ENCODE data around the gene ZW10.
A peak's percentile ranks its signal among the peaks of the same experiment; 100 is the strongest.
"Not testable (repeated sequence)": the region's sequence is repeated elsewhere in the genome, so short reads cannot be mapped to it uniquely, and the experiment has no call there.

Gene ZW10, protein sequence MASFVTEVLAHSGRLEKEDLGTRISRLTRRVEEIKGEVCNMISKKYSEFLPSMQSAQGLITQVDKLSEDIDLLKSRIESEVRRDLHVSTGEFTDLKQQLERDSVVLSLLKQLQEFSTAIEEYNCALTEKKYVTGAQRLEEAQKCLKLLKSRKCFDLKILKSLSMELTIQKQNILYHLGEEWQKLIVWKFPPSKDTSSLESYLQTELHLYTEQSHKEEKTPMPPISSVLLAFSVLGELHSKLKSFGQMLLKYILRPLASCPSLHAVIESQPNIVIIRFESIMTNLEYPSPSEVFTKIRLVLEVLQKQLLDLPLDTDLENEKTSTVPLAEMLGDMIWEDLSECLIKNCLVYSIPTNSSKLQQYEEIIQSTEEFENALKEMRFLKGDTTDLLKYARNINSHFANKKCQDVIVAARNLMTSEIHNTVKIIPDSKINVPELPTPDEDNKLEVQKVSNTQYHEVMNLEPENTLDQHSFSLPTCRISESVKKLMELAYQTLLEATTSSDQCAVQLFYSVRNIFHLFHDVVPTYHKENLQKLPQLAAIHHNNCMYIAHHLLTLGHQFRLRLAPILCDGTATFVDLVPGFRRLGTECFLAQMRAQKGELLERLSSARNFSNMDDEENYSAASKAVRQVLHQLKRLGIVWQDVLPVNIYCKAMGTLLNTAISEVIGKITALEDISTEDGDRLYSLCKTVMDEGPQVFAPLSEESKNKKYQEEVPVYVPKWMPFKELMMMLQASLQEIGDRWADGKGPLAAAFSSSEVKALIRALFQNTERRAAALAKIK

GRCh38 chr11:113773416-113774173, at the start of gene ZW10:
TSS of gene ZW10 (minus strand) at chr11:113773692. CDS start at chr11:113773666, 26 bp downstream.
- peak; percentile 89 to 90 for DNase-seq (ENCODE audit: low read depth in 2 of 2)

DNA sequence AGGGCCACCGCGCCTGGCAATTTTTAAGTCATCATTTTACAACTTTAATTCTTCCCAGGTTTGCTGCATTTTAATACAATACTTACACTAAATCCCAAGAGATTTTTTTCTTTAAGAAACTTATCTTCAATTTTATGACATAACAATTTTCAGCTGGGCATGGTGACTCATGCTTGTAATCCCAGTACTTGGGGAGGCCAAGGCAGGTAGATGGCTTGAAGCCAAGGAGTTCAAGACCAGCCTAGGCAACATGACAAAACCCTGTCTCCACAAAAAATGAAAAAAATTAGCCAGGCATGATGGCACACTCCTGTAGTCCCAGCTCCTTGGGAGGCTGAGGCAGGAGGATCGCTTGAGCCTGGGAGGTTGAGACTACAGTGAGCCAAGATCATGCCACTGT, 44.9 kb upstream of the ZW10 start:
- no peak for DNase-seq (ENCODE audit: low read depth in 2 of 2)

DNA sequence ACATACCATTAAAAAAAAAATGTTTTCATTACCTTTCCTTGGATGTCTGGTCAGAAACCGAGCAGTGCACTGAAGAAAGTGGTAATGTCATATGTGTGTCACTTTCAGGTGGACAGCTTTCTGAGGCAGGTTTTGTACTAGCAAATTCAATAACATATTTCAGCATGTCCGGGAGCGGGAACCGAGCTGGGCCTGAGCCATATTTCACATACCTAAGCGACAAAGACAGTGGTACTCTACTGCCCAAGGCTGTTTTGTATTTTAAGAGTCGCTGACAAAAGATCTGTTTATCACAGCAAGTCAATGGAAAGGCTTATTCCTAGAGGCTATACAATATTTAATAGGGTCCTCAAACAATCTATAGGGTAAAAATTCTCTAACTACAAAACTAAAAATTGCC, 44.1 kb upstream of the ZW10 start:
- DNase-seq (ENCODE audit: low read depth in 2 of 2), result no peak

GRCh38 chr11:113817162-113817561, 43.7 kb upstream of the ZW10 start:
- DNase-seq (ENCODE audit: low read depth in 2 of 2), result no peak

DNA sequence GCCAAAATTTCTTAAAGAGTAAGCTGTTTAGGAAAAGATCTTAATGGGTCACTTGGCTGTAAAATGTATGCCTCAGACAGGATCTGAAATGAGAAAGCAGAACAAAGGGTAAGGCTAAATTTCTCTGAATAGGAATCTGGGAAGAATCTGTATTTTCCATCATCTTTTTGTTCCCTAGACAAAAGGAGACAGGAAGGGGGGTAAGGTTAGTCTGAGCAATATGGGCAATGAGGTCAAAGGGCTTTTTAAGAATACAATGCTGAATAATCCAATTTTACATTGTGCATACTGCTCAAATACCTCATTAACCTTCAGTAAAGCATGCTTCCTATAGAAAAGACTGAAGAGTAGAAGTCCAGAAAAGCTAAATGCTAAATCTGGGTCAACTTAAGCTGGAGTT, 40.7 kb upstream of the ZW10 start:
- DNase-seq (ENCODE audit: low read depth in 2 of 2), result no peak

- DNase-seq (ENCODE audit: low read depth in 2 of 2), result no peak
Measured at GRCh38 chr11:113808931-113809330, 35.4 kb upstream of the ZW10 start.

DNA sequence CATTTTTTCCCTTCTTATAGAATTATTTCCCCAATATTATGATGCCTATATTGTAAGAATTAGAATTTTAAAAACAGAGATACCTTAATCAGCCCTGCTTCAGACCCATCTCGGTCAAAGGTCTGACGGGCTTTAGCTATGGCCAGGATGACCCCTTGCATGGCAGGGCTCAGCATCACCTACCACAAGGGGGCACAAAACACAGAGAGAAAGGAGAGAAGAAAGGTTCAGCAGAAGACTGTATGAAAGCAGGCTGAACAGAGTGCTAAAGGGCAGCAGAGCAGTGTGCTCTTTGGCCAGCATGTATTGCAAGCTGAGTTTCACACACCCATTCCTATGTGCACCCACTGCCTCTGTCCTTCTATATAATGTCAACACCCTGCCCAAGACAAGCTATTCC, 32.9 kb upstream of the ZW10 start:
- DNase-seq (ENCODE audit: low read depth in 2 of 2), result no peak

DNA sequence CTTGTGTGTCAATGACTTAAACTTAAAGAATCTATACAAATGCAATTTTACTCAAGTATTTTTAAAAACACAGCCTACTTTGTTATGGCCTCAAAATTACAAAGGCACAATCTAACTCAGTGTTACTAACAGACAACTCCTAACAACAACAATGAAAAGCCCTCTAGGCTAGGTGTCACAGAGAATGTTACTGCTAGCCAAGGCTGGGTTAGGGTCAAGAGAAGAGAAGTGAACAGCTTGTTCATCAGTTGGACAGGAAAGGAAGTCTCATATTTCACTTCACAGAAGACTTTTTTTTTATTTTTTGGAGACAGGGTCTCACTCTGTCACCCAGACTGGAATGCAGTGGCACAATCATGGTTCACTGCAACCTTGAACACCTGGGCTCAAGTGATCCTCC, 32.1 kb upstream of the ZW10 start:
- no peak for DNase-seq (ENCODE audit: low read depth in 2 of 2)

DNA sequence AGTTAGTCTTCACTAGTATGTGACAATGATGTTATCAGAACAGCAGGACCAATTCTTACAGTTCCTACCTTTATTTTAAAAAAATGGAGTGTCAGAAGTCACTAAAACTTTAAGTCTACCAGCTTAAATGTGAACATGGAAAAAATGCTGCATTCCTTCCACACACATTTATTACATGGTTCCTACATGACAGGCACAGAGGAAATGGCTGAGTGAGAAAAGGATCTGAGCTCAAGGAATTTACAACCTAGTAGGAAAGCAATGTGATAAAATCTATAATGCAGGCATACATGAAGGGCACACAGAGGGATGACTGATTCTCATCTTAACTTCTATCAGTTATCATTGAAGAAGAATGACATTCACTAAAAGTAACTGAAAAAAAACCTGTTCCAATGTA, 29.1 kb upstream of the ZW10 start:
- DNase-seq (ENCODE audit: low read depth in 2 of 2), result no peak

GRCh38 chr11:113796663-113797259, 23.3 kb upstream of the ZW10 start:
- no peak for DNase-seq (ENCODE audit: low read depth in 2 of 2)

DNA sequence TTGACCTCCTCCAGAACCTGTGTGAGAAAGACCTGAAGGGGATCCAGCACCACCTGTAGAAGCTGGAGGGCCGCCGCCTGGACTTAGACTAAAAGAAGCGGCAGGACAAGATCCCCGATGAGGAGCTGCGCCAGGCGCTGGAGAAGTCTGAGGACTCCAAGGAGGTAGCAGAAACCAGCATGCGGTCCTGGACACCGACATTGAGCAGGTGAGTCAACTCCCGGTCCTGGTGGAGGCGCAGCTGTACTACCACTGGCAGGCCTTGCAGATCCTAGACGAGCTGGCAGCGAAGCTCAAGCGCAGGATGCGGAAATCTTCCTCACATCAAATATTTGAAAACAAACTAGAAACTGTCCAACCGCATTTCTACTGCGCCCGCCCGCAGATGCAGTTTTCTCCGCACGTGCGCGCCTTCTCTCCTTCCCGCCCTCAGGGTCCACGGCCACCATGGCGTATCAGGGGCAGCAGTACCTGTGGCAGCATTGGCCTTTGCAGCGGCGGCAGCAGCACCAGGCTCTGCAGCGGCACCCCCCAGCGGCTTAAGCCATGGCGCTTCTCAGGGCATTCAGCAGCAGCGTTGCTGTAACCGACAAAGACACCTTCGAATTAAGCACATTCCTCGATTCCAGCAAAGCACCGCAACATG, 16.3 kb upstream of the ZW10 start:
- no peak for DNase-seq (ENCODE audit: low read depth in 2 of 2)

DNA sequence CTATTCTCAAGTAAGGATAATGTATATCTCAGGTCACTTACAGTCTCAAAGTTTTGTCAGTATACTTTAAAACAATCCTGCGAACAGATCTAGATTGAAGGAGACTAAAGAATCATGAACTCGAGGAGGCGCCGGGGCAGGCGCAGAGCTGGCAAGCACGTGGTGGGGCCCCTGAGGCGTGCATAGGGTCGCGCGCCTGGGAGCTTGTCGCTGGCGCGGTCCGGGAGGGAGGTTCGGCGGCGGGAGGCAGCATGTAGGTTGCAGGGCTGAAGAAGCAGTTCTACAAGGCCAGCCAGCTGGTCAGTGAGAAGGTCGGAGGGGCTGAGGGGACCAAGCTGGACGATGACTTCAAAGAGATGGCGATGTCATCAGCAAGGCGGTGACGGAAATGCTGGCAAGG, 15.5 kb upstream of the ZW10 start:
- DNase-seq (ENCODE audit: low read depth in 2 of 2), result not testable (repeated sequence)

GRCh38 chr11:113782134-113782533, 8.6 kb upstream of the ZW10 start:
- no peak for DNase-seq (ENCODE audit: low read depth in 2 of 2)

- no peak for DNase-seq (ENCODE audit: low read depth in 2 of 2)
Measured at GRCh38 chr11:113781682-113782081, 8.2 kb upstream of the ZW10 start.

- DNase-seq (ENCODE audit: low read depth in 2 of 2), result no peak
Measured at GRCh38 chr11:113779496-113779895, 6.0 kb upstream of the ZW10 start, which contains the start of gene CLDN25. TSS of gene CLDN25 (plus strand) at chr11:113779796. CDS start at chr11:113779796, 0 bp downstream.

- DNase-seq (ENCODE audit: low read depth in 2 of 2), result no peak
Measured at GRCh38 chr11:113778111-113778910, 4.8 kb upstream of the ZW10 start.

GRCh38 chr11:113774174-113774503, 647 bp upstream of the ZW10 start:
- DNase-seq (ENCODE audit: low read depth in 2 of 2), result no peak

DNA sequence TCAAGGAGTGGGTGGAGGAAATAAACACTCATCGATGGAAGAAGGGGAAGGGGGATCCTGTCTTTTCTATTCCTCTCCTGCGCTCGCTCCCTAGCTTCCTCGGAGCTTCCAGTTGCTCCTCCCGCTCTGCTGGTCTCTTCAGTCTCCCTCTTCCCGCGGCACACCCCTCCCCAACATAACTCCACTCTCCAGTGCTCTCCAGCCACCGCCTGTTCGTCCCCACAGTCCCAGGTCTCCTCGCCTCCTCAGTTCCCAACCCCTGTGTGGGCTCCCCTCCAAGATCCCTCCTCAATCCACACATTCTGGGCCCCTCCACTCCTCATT, 438 bp downstream of the ZW10 start:
- no peak for DNase-seq (ENCODE audit: low read depth in 2 of 2)

DNA sequence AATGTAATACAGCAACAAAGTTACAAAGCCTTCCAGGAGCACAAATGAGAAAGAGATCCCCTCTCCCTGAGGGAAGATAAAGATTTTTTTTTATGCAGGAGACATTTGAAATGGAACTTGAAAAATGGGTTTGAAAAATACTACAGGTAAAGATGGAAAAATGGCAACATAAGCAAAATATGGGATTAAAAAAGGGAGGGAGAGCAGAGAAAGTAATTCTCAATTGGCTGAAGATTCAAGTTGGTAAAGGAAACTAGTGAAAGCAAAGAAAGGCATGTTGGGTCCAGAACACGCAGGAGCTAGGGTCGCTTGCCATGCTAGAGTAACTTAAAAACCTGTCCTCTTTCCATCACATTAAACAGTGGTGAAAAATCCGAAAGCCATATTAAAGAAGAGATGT, 1.5 kb downstream of the ZW10 start:
- DNase-seq (ENCODE audit: low read depth in 2 of 2), result no peak

DNA sequence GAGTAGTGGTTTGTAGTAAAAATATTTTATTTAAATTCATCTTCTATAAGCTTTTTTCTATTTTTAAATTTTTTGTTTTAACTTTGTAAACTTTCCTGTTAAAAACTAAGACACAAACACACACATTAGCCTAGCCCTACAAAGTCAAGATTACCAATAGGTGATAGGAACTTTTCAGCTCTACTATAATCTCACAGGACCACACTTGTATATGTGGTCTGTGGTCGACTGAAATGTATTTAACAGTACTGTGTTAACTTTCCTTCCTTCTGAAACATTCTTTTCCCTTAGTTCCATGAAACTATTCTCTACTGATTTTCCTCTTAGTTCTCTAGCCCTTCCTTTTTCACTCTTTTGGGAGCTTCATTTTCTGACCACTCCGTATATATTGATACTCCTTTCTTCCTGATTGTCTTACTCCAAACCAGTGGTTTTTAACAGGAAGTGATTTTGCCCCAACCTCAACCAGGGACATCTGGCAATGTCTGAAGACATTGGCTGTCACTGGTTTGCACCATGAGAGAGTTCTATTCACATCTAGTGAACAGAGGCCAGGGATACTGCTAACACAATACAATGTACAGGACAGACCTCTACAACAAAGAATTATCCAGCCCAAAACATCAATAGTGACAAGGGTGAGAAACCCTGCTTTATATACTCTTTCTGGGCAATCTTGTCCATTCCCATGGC, 8.8 kb downstream of the ZW10 start:
- no peak for DNase-seq (ENCODE audit: low read depth in 2 of 2)
